ENCODE measurements around the gene SEMA3D. TPM values are rescaled to one million over a fixed set of nuclear protein-coding genes. Genes with fewer than 3 reads are reported as not detected.

The SEMA3D gene
- total RNA-seq, 6 experiments from 2014 or later: 0.18 to 1.3 (median 0.30) TPM

DNA sequence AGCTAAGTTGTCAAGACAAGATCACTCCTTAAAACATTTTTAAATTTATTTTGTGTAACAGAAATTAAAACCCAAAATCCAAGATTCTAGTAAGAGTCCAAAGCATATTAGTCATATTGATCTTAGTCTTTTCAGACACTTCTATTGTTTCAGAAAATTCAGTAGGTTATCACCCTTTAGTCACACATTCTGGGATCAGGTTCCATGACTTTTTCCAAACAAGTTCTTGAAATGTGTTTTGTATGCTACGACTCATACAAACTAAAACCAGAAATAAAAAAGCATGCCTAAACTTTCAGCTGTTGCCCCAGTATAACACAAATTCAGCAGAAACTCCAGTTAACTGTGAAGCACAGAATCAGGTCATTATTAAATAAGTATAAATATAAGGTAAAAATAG, 10.7 kb downstream of the SEMA3D start:
- DNase-seq (no peak), ATAC-seq (no peak)
- no peak for TF ChIP-seq POLR2A (IDR thresholded peaks at IDR 0.05)
- Histone ChIP-seq H3K4me1 (no peaks in the 10 kb centered on the region), H3K27ac (no peak overlapping the region), H3K4me3 (no peak overlapping the region), H3K36me3 (no peaks in the 10 kb centered on the region), H3K9me3 (no peaks in the 10 kb centered on the region), H3K27me3 (no peaks in the 10 kb centered on the region)
- intact Hi-C loops (cut with DNase I): no loop called here
- 80% methylated on average over 1 of the region's 1 CpG for WGBS (ENCODE audit: insufficient coverage, low coverage, low lambda C conversion rate, missing lambda C conversion rate)

DNA sequence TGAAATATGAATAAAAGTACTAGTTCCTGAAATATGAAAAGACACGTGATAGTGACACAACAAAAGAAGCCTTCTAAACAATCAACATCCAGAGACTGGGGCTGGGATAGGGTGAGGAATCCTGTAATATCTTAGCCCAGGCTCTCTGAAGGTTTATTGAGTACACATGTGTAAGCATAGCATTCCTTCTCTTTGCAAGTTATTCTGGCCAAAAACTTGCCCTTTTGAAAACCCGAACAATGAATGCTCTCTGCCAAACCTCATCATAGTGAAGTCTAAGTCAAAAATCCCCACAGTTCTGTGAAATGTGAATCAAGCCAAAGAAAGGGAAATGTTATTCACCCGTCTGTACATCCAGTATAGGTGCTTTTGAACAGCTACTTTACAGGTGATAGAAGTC, 11.6 kb downstream of the SEMA3D start:
- DNase-seq (no peak), ATAC-seq (no peak)
- WGBS (ENCODE audit: insufficient coverage, low coverage, low lambda C conversion rate, missing lambda C conversion rate): 48% methylated on average over 3 of the region's 3 CpGs
- H3K27me3 ChIP-seq: no peaks in the 10 kb centered on the region
- no peaks in the 10 kb centered on the region for H3K4me1 ChIP-seq
- no peak overlapping the region for H3K4me3 ChIP-seq
- no peak overlapping the region for H3K27ac ChIP-seq
- intact Hi-C loops (cut with DNase I): no loop called here
- no peaks in the 10 kb centered on the region for H3K36me3 ChIP-seq
- no peak for TF ChIP-seq POLR2A (IDR thresholded peaks at IDR 0.05)
- TF ChIP-seq, protein P1, sequence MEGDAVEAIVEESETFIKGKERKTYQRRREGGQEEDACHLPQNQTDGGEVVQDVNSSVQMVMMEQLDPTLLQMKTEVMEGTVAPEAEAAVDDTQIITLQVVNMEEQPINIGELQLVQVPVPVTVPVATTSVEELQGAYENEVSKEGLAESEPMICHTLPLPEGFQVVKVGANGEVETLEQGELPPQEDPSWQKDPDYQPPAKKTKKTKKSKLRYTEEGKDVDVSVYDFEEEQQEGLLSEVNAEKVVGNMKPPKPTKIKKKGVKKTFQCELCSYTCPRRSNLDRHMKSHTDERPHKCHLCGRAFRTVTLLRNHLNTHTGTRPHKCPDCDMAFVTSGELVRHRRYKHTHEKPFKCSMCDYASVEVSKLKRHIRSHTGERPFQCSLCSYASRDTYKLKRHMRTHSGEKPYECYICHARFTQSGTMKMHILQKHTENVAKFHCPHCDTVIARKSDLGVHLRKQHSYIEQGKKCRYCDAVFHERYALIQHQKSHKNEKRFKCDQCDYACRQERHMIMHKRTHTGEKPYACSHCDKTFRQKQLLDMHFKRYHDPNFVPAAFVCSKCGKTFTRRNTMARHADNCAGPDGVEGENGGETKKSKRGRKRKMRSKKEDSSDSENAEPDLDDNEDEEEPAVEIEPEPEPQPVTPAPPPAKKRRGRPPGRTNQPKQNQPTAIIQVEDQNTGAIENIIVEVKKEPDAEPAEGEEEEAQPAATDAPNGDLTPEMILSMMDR (IDR thresholded peaks at IDR 0.05): no peak
- no peaks in the 10 kb centered on the region for H3K9me3 ChIP-seq

DNA sequence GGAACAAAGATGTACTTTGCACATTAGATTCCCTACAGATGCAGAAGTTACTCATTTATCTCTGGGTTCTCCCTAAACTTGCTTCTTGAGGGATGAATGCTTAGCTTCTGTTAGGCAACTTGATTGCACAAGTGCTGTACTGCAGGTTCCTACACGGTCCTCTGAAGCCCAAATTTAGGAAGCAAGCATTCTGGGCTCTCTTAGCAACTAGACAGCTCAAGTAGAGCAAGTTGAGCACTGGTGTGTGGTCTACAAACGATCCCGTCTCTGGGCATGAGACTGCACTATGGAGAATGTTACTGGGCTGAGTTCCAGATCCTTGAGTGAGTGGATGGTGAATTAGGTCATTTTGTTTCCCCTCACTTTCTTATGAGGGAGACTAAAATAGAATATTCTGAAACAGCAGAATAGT, 14.3 kb downstream of the SEMA3D start:
- ATAC-seq: no peak
- H3K4me3 ChIP-seq: no peak overlapping the region

DNA sequence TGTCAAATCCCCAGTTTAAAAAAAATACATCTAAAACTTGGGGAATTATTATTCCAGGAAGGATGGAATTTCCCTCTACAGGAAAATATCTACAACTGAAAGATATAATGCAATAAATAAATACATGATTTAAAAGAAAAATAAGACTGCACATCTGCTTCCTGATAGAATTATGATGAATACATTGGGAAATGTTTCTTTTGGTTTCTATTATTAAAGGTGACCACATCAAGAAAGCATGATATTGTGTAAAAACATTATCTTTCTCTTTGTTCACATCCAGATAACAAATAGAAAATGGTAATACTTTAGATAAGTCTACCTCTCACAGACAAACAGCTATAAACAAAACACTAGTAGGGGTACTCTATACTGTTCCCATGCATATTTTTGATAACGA, 19.2 kb downstream of the SEMA3D start:
- Histone ChIP-seq H3K27ac (no peak overlapping the region), H3K4me1 (no peaks in the 10 kb centered on the region), H3K36me3 (no peaks in the 10 kb centered on the region), H3K4me3 (no peak overlapping the region), H3K9me3 (no peaks in the 10 kb centered on the region), H3K27me3 (no peaks in the 10 kb centered on the region)
- DNase-seq (no peak), ATAC-seq (no peak)
- WGBS (ENCODE audit: insufficient coverage, low coverage, low lambda C conversion rate, missing lambda C conversion rate): 67% methylated on average over 1 of the region's 1 CpG
- TF ChIP-seq POLR2A (IDR thresholded peaks at IDR 0.05): no peak
- TF ChIP-seq, protein P1 (IDR thresholded peaks at IDR 0.05): no peak
- intact Hi-C loops (cut with DNase I): no loop called here

More for the DNA sequence above, 14.3 kb downstream of the SEMA3D start:
- Histone ChIP-seq H3K27ac (no peak overlapping the region), H3K4me1 (no peaks in the 10 kb centered on the region), H3K36me3 (no peaks in the 10 kb centered on the region), H3K9me3 (no peaks in the 10 kb centered on the region), H3K27me3 (no peaks in the 10 kb centered on the region)
- intact Hi-C loops (cut with DNase I): no loop called here
- TF ChIP-seq, protein P1 (IDR thresholded peaks at IDR 0.05): no peak
- no peak for TF ChIP-seq POLR2A (IDR thresholded peaks at IDR 0.05)
- no peak for DNase-seq
- 44% methylated on average over 3 of the region's 3 CpGs for WGBS (ENCODE audit: insufficient coverage, low coverage, low lambda C conversion rate, missing lambda C conversion rate)

DNA sequence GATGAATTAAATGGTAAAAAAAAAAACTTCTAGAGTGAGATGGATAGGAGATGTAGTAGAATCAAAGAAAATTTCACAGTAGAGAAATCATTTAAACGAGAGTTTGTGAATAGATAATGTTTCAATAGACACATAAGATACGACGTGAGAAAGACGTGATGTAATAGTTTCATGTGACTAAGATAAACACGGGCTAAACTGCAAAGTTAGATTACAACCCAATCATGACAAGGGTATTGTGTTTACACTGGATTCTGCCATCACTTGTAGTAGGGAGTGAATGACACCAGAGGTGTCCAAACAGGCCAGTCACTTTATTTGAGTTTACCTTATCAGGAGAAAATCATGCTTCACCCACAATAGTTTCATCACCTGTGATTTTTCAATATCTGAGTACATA, 21.6 kb downstream of the SEMA3D start:
- Histone ChIP-seq H3K9me3 (no peaks in the 10 kb centered on the region), H3K36me3 (no peaks in the 10 kb centered on the region), H3K27ac (no peak overlapping the region), H3K4me3 (no peak overlapping the region), H3K4me1 (no peaks in the 10 kb centered on the region), H3K27me3 (no peaks in the 10 kb centered on the region)
- TF ChIP-seq, protein P1 (IDR thresholded peaks at IDR 0.05): no peak
- TF ChIP-seq POLR2A (IDR thresholded peaks at IDR 0.05): no peak
- intact Hi-C loops (cut with DNase I): no loop called here
- DNase-seq (no peak), ATAC-seq (no peak)
- WGBS (ENCODE audit: insufficient coverage, low coverage, low lambda C conversion rate, missing lambda C conversion rate): 32% methylated on average over 5 of the region's 5 CpGs
